ENCODE results near the gene SLC37A2.

- TF ChIP-seq CTCF (IDR thresholded peaks at IDR 0.05), result no peak
- TF ChIP-seq POLR2A (IDR thresholded peaks at IDR 0.05), result no peak
Measured at GRCh38 chr11:125080531-125080911, 17.4 kb downstream of the SLC37A2 start.
